ENCODE measurements around the gene APEX1.
"Not testable (repeated sequence)": the region's sequence is repeated elsewhere in the genome, so short reads cannot be mapped to it uniquely, and the experiment has no call there.

APEX1 gene

GRCh38 chr14:20477211-20477876 lies 22.3 kb downstream of the APEX1 start:
- DNase-seq: peak; percentile 59

- no peak for DNase-seq
Observed at GRCh38 chr14:20478894-20479293, 23.9 kb downstream of the APEX1 start.

GRCh38 chr14:20482382-20482781 lies 27.4 kb downstream of the APEX1 start:
- no peak for DNase-seq

- DNase-seq: no peak
Observed at GRCh38 chr14:20485900-20486299, 30.9 kb downstream of the APEX1 start.

- no peak for DNase-seq
Observed at GRCh38 chr14:20486684-20487395, 31.8 kb downstream of the APEX1 start.

- no peak for DNase-seq
Observed at GRCh38 chr14:20487396-20487725, 32.3 kb downstream of the APEX1 start.

GRCh38 chr14:20489093-20489994 lies 34.3 kb downstream of the APEX1 start:
- DNase-seq: no peak

GRCh38 chr14:20490563-20490962 lies 35.5 kb downstream of the APEX1 start:
- no peak for DNase-seq

- no peak for DNase-seq
Observed at GRCh38 chr14:20492486-20492885, 37.5 kb downstream of the APEX1 start.

GRCh38 chr14:20493634-20494033 lies 38.6 kb downstream of the APEX1 start:
- no peak for DNase-seq

- no peak for DNase-seq
Observed at GRCh38 chr14:20494935-20495766, 40.1 kb downstream of the APEX1 start.

GRCh38 chr14:20498622-20499021 lies 43.6 kb downstream of the APEX1 start:
- no peak for DNase-seq

GRCh38 chr14:20499108-20499507 lies 44.1 kb downstream of the APEX1 start:
- DNase-seq: no peak

GRCh38 chr14:20499881-20500280 lies 44.9 kb downstream of the APEX1 start:
- DNase-seq: no peak

- no peak for DNase-seq
Observed at GRCh38 chr14:20501346-20501745, 46.3 kb downstream of the APEX1 start.

GRCh38 chr14:20503898-20504297 lies 48.9 kb downstream of the APEX1 start:
- no peak for DNase-seq

- DNase-seq: not testable (repeated sequence)
Observed at GRCh38 chr14:20506276-20506675, 51.2 kb downstream of the APEX1 start.

- not testable (repeated sequence) for DNase-seq
Observed at GRCh38 chr14:20506752-20507151, 51.7 kb downstream of the APEX1 start.

Data from CD4-positive, alpha-beta T cell treated with Interleukin-17A for 1 hour (primary cell).